ENCODE data around the gene JPH4. TPM values are rescaled to one million over a fixed set of nuclear protein-coding genes. Genes with fewer than 3 reads are reported as not detected.

JPH4 gene
- total and polyA plus RNA-seq, 2 of the 8 experiments (the other 6 are each of a cell fraction or from before 2014, with no cell fraction given): 23.9 to 46.7 TPM

DNA sequence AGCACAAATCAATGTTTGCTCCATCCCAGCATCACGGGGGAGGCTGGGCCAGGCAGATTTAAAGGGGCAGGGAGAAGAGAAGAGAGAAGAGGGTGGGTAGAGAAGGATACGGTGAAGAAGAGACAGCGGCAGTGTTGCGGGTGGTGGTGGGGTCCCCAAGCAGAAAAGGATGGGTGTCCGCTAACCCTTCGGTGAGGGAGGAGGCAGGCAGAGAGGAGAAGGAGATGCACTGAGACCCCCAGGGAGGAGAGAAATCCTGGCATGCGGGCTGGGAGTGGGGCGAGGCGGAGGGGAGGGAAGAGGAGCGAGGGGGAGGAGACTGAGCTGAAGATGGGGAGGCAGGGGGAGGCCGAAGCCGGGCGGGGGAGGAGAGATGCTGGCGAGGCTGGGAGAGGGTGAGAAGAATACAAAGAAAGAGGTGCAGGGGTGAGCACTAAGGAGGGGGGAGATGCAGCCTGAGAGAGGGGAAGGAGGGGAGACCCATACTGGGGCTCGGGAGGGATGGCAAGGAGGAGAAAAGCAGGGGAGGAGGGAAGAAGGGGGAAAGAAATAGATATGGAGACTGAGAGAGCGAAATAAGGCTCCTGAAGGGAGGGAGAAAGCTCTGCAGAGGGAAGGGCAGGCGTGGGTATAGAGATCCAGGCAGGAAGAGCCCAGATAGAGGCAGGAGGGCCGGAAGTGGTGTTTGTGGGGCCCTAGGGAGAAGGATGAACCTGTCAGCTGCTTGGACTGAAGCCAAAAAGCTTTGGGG lies at the start of gene JPH4 (continued):
- TF ChIP-seq RXRA (IDR thresholded peaks at IDR 0.05; ENCODE audit: insufficient read depth, low read depth, low read length): no peak
- TF ChIP-seq POLR2AphosphoS5 (IDR thresholded peaks at IDR 0.05; ENCODE audit: low read depth, low read length): no peak
- TF ChIP-seq EGR1 (IDR thresholded peaks at IDR 0.05; ENCODE audit: borderline replicate concordance, low read depth, low read length): no peak
- TF ChIP-seq HDAC6 (IDR thresholded peaks at IDR 0.05; ENCODE audit: low read depth, low read length): no peak
- no peak for TF ChIP-seq JUN (IDR thresholded peaks at IDR 0.05; ENCODE audit: low read depth, low read length)
- TF ChIP-seq POU5F1 (IDR thresholded peaks at IDR 0.05; ENCODE audit: low read depth, low read length): no peak
- no peak for TF ChIP-seq CBX8 (IDR thresholded peaks at IDR 0.05; ENCODE audit: borderline replicate concordance, low read depth, low read length)
- TF ChIP-seq, protein P1, sequence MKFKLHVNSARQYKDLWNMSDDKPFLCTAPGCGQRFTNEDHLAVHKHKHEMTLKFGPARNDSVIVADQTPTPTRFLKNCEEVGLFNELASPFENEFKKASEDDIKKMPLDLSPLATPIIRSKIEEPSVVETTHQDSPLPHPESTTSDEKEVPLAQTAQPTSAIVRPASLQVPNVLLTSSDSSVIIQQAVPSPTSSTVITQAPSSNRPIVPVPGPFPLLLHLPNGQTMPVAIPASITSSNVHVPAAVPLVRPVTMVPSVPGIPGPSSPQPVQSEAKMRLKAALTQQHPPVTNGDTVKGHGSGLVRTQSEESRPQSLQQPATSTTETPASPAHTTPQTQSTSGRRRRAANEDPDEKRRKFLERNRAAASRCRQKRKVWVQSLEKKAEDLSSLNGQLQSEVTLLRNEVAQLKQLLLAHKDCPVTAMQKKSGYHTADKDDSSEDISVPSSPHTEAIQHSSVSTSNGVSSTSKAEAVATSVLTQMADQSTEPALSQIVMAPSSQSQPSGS (IDR thresholded peaks at IDR 0.05; ENCODE audit: low read length): no peak
- TF ChIP-seq RAD21 (IDR thresholded peaks at IDR 0.05 in 1 of 2, conservative IDR thresholded peaks at IDR 0.05 in 1 of 2; ENCODE audit: low read depth in 2 of 2, low read length in 2 of 2): no peak
- no peak for TF ChIP-seq TEAD4 (IDR thresholded peaks at IDR 0.05; ENCODE audit: low read depth, low read length)

Measured in H1 (cell line).